ENCODE results near the gene PARD3B.

DNA sequence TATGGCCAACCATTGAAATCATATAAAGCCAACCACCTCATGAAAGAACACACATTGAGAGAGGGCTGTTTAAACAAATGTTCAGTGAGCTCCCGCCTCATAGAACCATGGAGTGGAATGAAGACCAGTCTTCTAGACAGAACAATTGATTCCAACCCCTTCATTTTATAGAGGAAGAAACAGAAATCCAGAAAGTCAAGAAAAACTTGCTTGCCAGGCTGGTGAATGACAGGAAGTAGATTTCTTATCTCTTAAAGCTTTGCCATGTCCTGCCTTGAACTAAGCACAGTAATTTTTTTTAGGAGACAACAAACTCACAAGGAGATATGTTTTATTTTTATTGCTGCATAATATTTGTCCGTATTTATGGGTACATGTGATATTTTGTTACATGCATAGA is 1120.5 kb downstream of the PARD3B start:
- TF ChIP-seq, protein P1, sequence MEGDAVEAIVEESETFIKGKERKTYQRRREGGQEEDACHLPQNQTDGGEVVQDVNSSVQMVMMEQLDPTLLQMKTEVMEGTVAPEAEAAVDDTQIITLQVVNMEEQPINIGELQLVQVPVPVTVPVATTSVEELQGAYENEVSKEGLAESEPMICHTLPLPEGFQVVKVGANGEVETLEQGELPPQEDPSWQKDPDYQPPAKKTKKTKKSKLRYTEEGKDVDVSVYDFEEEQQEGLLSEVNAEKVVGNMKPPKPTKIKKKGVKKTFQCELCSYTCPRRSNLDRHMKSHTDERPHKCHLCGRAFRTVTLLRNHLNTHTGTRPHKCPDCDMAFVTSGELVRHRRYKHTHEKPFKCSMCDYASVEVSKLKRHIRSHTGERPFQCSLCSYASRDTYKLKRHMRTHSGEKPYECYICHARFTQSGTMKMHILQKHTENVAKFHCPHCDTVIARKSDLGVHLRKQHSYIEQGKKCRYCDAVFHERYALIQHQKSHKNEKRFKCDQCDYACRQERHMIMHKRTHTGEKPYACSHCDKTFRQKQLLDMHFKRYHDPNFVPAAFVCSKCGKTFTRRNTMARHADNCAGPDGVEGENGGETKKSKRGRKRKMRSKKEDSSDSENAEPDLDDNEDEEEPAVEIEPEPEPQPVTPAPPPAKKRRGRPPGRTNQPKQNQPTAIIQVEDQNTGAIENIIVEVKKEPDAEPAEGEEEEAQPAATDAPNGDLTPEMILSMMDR (conservative IDR thresholded peaks at IDR 0.05; ENCODE audit: low read depth, low read length) = no peak
- TF ChIP-seq EZH2 (IDR thresholded peaks at IDR 0.05; ENCODE audit: low read length, unreplicated experiment) = no peak
- no peak for TF ChIP-seq EZH2phosphoT487 (IDR thresholded peaks at IDR 0.05; ENCODE audit: borderline replicate concordance, low read length)

All from PC-3 (cell line).